ENCODE data around the gene ANKRD26. TPM values are rescaled to one million over a fixed set of nuclear protein-coding genes. Genes with fewer than 3 reads are reported as not detected.

The ANKRD26 gene
- total RNA-seq, 1 donor from 2014 or later = 8.8 TPM

GRCh38 chr10:27022048-27022447, 78.2 kb downstream of the ANKRD26 start:
- Histone ChIP-seq H3K27me3 (no peaks in the 10 kb centered on the region), H3K27ac (no peak overlapping the region), H3K4me3 (no peak overlapping the region), H3K36me3 (no peaks in the 10 kb centered on the region), H3K4me1 (no peaks in the 10 kb centered on the region), H3K9me3 (no peaks in the 10 kb centered on the region)
- DNase-seq (ENCODE audit: extremely low spot score in 2 of 2) = no peak
- intact Hi-C loops (cut with DNase I) = no loop called here
- TF ChIP-seq CTCF (IDR thresholded peaks at IDR 0.05) (no peak), POLR2AphosphoS5 (IDR thresholded peaks at IDR 0.05; ENCODE audit: insufficient read depth in 1 of 2, low read depth in 1 of 2) (no peak), POLR2A (IDR thresholded peaks at IDR 0.05) (no peak)

GRCh38 chr10:27020243-27020642, 80.1 kb downstream of the ANKRD26 start:
- TF ChIP-seq CTCF (IDR thresholded peaks at IDR 0.05) (no peak), POLR2AphosphoS5 (IDR thresholded peaks at IDR 0.05; ENCODE audit: insufficient read depth in 1 of 2, low read depth in 1 of 2) (no peak), POLR2A (IDR thresholded peaks at IDR 0.05) (no peak)
- no peak for DNase-seq (ENCODE audit: extremely low spot score in 2 of 2)
- intact Hi-C loops (cut with DNase I) = no loop called here
- Histone ChIP-seq H3K36me3 (no peaks in the 10 kb centered on the region), H3K27me3 (no peaks in the 10 kb centered on the region), H3K4me1 (no peaks in the 10 kb centered on the region), H3K27ac (no peak overlapping the region), H3K9me3 (no peaks in the 10 kb centered on the region), H3K4me3 (no peak overlapping the region)

- TF ChIP-seq POLR2A (IDR thresholded peaks at IDR 0.05) = no peak
- TF ChIP-seq POLR2AphosphoS5 (IDR thresholded peaks at IDR 0.05; ENCODE audit: insufficient read depth in 1 of 2, low read depth in 1 of 2) = no peak
- TF ChIP-seq CTCF (IDR thresholded peaks at IDR 0.05) = no peak
- intact Hi-C loops (cut with DNase I) = no loop called here
- no peak overlapping the region for H3K27ac ChIP-seq
- DNase-seq (ENCODE audit: extremely low spot score in 2 of 2) = no peak
- no peaks in the 10 kb centered on the region for H3K4me1 ChIP-seq
- H3K4me3 ChIP-seq = no peak overlapping the region
- H3K36me3 ChIP-seq = no peaks in the 10 kb centered on the region
- no peaks in the 10 kb centered on the region for H3K9me3 ChIP-seq
- no peaks in the 10 kb centered on the region for H3K27me3 ChIP-seq
Observed at GRCh38 chr10:27019827-27020226, 80.5 kb downstream of the ANKRD26 start.

GRCh38 chr10:26997610-26998009, 102.7 kb downstream of the ANKRD26 start:
- DNase-seq (ENCODE audit: extremely low spot score in 2 of 2) = no peak
- H3K27me3 ChIP-seq = no peaks in the 10 kb centered on the region
- intact Hi-C loops (cut with DNase I) = no loop called here

GRCh38 chr10:26994743-26995142, 105.6 kb downstream of the ANKRD26 start:
- intact Hi-C loops (cut with DNase I) = no loop called here

More at GRCh38 chr10:26997610-26998009, 102.7 kb downstream of the ANKRD26 start:
- no peaks in the 10 kb centered on the region for H3K4me1 ChIP-seq
- no peak overlapping the region for H3K4me3 ChIP-seq
- H3K9me3 ChIP-seq = no peaks in the 10 kb centered on the region
- H3K36me3 ChIP-seq = no peaks in the 10 kb centered on the region
- no peak overlapping the region for H3K27ac ChIP-seq
- TF ChIP-seq POLR2AphosphoS5 (IDR thresholded peaks at IDR 0.05; ENCODE audit: insufficient read depth in 1 of 2, low read depth in 1 of 2) (no peak), CTCF (IDR thresholded peaks at IDR 0.05) (no peak), POLR2A (IDR thresholded peaks at IDR 0.05) (no peak)

More at GRCh38 chr10:26994743-26995142, 105.6 kb downstream of the ANKRD26 start:
- Histone ChIP-seq H3K27me3 (no peaks in the 10 kb centered on the region), H3K36me3 (no peaks in the 10 kb centered on the region), H3K27ac (no peak overlapping the region), H3K4me3 (no peak overlapping the region), H3K9me3 (no peaks in the 10 kb centered on the region), H3K4me1 (no peaks in the 10 kb centered on the region)
- no peak for DNase-seq (ENCODE audit: extremely low spot score in 2 of 2)
- no peak for TF ChIP-seq POLR2AphosphoS5 (IDR thresholded peaks at IDR 0.05; ENCODE audit: insufficient read depth in 1 of 2, low read depth in 1 of 2)
- TF ChIP-seq POLR2A (IDR thresholded peaks at IDR 0.05) = no peak
- TF ChIP-seq CTCF (IDR thresholded peaks at IDR 0.05) = no peak
